HG02938 (cell line): ENCODE measurements around the gene GDF9.

Experiments used
- ATAC-seq: cut with Tn5 transposase; IDR thresholded peaks from one replicate; pipeline ENCODE4 v1.9.1; 2021; ENCODE audit warnings: mild to moderate bottlenecking, moderate library complexity; ENCODE audit not compliant: unreplicated experiment

Gene GDF9

DNA sequence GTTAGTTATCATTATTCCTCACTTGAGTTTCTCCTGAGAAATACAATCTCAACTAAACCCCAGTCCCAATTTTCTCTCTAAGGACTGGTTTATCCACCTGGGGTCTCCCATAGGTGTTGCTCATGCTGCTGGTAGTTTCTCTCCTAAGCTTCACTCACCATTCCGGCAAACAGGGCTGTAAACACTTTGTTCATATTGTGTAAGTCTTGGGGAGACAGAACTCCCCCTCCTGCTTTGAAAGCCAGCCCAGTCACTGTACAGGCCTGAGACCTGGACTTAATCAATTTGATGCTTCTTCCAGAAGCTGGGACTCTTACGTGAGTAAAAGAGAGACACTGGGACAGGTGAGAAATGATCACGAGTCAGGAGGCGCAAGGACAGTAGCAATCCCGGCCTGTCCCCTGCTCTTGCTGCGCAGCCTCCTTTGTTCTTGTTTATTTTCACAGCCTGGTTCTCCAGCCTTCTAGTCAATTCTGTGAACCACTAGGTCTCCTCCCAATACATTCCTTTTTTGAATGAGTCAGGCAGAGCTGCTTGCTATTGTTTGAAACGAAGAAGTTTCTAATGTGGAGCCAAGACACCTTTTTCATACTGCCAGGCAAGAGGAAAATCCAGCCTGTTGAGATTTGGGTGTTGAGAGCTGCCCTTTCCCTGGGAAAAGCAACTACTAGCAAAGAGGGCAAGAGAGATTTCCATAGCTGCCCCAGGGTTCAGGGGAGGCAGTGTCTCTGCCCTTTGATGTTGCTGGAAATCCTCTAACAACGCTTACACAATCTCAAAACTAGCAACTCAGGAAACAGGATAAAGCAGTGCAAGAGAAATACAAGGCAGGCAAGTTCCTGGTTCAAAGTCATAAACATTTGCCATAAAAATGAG, 26.6 kb downstream of the GDF9 start:
- ATAC-seq: no peak

DNA sequence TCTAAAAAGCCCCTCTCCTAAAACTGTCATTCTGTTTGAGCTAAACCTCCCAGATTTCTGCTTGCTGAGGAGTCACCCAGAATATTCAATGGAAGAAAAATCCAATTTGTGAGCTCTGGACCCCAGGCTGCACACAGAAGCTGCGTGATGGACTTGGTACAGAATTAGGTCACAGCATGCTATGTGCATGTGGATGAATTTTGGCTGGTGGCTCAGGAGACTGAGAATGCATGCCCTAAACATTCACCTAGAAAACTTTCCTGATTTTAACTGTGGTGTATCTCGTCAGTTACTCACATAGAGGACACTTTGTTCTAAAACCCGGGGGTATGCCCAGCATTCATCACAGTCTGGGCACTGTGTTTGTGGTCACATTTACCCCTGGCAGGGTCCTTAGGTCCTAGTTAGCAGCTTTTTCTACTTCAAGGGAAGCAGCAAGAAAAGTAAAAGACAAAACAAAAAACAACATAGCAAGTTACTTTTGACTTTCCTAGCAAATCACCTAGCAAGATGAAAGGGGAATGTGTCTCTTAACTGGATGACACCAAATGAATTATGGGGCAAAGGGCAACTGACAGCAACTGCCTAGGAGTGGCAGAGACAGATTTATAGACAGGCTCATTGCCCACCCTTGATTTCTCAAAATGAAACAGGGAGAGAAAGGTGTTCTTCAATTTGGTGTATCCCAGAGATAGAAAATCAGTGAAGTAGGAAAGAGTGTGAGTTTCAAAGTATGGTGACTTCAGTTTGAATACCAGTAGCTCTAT, 27.6 kb downstream of the GDF9 start:
- ATAC-seq: no peak

GRCh38 chr5:132837868-132838267, 28.4 kb downstream of the GDF9 start:
- ATAC-seq: no peak

- no peak for ATAC-seq
Observed at GRCh38 chr5:132836852-132837251, 29.4 kb downstream of the GDF9 start.

GRCh38 chr5:132834057-132834456, 32.2 kb downstream of the GDF9 start:
- ATAC-seq: no peak

DNA sequence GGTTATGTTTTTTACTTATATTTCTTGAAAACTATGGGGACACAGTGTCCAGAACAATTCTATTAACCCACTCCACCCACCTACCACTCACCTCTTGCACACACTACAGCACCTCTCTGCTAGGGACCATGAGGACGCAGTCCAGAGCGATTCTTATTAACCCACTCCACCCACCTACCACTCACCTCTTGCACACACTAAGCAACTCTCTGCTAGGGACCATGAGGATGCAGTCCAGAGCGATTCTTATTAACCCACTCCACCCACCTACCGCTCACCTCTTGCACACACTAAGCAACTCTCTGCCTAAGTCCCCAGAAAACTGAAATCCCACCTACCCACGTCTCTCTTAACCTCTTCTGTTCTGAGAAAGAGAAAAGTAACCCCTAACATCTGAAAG, 33.7 kb downstream of the GDF9 start:
- ATAC-seq: no peak

GRCh38 chr5:132831095-132831860, 35.0 kb downstream of the GDF9 start:
- ATAC-seq: no peak

DNA sequence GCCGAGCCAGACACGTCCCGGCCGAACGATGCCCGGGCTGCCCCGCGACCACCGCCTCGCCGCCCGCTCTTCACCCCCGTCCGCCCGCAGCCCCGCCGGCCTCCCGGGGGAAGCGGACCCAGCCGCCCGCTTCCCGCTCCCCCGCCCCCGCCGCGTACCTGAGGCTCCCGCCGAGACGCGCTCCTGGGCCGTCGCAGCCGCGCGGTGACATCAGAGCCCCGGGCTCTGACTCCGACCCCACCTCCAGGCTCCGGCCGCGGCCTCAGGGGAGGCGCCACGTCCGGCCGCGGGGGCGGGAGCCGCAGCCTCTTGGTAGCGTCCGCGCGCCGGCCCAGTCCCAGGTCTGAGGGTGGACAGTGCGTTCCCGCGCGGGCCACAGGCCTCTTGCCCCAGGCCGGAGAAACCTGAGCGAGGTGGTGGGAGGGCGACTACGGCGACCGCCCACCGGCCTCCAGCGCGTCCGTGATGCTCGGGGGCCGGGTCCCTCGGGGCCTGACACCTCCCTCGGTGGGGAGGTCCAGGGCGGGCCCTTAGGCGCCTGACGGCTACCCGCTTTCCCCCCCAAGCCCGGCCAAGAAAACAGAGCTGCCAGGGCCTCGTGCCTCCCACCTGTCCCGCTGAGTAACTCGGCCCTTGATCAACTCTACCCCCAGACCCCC, 35.7 kb downstream of the GDF9 start, which contains the start of gene SHROOM1:
TSS of gene SHROOM1 (minus strand) at position 212 of the 659 bp plus-strand sequence. CDS start 4,507 bp downstream, outside the sequence.
- peak; percentile 58 for ATAC-seq

DNA sequence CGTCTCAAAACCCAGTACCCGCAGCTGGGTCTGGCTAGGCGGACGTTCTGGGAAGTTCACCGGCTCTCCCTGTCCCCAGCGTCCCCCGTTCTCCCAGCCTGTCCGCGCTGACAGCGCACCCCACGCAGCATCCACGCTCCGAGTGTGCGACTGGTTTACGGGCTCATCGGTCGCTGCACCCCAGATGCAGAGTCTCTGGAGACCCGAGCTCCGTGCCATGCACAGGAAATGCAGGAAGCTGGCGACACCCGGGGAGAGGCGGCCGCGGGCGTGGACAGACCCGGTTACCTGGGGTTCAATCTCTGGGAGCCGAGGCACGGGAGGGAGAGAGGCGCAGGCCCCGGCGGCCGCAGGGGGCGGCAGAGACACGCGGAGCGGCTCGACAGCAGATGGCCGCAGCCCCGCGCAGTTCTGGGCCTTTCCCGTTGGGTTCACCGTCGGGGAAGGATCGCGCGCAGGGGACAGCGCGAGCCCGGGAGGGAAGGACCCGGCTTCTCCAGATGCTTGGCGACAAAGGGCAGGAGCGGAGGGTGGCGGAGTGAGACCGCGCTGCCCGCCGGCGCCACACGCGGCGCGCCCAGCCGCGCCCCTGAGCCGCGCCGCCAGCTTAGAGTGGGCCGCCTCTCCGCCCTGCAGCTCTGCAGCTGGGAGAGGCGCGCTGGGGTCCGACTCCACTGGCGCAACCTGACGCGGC, 36.4 kb downstream of the GDF9 start:
- peak; percentile 76 for ATAC-seq

DNA sequence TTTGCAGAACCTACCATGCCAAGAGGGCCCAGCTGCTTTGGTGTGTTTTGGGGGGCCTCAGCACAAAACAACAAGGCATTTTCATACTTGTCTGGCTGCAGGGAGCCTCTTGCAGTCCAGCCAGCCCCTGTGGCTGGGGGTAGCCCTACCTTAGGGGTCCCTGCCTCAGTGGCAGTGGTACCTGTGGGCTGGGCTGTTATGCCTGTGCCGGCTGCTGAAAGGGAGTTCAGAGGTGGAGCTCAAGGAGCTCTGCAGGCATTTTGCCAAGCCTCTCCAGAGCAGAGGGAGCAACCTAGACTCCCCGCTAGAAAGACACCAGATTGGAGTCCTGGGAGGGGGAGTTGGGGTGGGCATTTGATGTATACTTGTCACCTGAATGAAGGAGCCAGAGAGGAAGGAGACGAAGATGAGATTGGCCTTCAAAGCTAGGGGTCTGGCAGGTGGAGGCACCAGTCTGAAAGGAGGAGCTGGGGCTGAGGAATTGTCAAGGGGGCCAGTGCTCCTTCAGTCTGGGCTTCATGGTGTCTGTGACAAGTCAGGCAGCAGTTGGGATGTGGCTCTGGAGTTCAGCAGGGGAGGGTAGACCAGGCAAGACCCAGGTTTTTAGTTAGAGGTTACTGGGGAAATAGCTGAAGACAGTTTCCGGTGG, 37.3 kb downstream of the GDF9 start:
- no peak for ATAC-seq

- no peak for ATAC-seq
Observed at GRCh38 chr5:132827943-132828673, 38.2 kb downstream of the GDF9 start.

DNA sequence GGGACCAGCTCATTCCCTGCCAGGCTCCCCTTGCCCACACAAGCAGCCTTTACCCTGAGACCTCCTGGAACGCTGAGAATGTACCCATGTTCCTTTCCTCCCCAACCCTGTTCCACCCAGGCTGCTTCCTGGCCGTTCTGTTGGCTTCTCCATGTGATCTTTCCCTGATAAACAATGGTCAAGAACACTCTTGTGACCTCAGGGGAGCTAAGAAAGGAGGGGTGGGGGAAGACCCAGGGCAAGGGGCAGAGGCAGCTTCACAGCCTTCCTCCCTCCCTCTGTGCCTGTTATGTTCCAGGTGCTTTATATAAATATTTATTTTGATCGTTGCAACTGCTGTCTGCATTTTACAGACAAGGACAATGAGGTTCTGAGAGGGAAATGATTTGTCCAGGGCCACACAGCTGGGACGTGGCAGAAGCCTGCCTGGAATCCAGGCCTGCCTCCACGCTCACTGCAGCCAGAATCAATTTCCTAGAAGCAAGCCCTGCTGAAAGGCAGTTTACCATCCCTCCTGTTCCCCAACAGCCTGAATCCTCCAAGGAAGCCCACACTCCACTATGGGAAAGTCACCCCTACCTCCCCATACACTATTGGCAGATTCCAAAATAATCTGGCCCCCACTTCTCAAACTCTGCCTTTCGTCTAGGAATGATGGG, 39.7 kb downstream of the GDF9 start:
- ATAC-seq: no peak

- ATAC-seq: no peak
Observed at GRCh38 chr5:132825834-132826391, 40.4 kb downstream of the GDF9 start.

DNA sequence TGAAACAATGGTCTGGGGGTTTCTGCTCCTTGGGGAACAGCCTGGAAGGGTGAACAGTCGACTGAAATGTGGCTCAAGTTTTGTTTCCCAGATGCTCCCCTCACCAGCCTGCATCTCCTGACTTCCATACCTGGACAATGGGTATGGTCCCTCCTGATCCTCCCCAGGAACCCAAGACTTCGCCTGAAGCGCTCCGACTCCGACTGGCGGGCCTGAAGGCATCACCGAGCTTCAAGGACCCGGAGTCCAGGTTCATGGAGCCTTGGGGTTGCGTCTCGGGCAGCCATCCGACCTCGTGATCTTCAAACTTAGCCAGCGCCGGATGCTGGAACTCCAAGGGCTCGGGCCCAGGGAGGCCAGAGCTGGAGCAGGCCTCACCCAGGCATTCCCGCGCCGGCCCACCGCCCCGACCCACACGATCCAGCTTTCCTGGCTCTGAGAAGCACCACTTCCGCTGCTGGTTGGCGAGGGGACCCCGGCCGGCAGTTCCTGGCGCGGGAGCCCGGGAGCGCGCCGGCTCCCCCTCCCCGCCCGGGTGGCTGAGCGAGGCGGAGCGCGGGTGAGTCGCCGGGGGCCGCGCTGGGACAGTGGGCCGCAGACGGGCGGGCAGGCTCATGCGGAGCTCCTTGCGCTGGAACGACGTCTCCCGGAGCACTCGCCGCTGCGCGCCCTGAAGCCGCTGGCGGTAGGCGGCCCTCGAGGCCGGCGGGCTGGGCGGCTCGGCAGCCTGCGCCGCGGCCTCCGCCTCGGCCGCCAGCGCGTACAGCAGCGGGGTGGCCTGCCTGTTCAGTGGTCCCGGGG, 41.0 kb downstream of the GDF9 start:
- ATAC-seq: no peak

- no peak for ATAC-seq
Observed at GRCh38 chr5:132824426-132824825, 41.8 kb downstream of the GDF9 start.

GRCh38 chr5:132823481-132824050, 42.7 kb downstream of the GDF9 start:
- ATAC-seq: no peak
